Spleen (tissue), 7 donors: Measurements from ENCODE around the gene ATRIP.

ENCODE experiments used
- POLR2A ChIP-seq, 3 donors: fragments of 450-650 bp; IDR thresholded peaks; one replicate each; pipeline ENCODE4 v1.5.1; 2017; ENCODE audit warnings: antibody characterized with exemption in 3 of 3, mild to moderate bottlenecking in 1 of 3
- TF ChIP-seq, protein P1 (sequence below), 11 experiments: fragments of 200-600 bp in 7 of 11; fragments of 450-650 bp in 4 of 11; sonication (generic) in 4 of 11; IDR thresholded peaks in 8 of 11; conservative IDR thresholded peaks in 3 of 11; 1 replicate in 7 of 11; 2 replicates in 4 of 11; pipeline versions ENCODE4 v1.4.0 to v1.8.0; 2016 to 2021; ENCODE audit warnings: antibody characterized with exemption in 11 of 11, inconsistent platforms in 4 of 11, mild to moderate bottlenecking in 1 of 11
- donor health status: DM: no; HTN: no; CAD: no; lungs with moderate emphysema.
- donor health status: DM: no; HTN: no; CAD: no.
- donor health status: DM: no; HTN: no; CAD: no.

- no peak for TF ChIP-seq POLR2A (IDR thresholded peaks at IDR 0.05)
- TF ChIP-seq, protein P1, sequence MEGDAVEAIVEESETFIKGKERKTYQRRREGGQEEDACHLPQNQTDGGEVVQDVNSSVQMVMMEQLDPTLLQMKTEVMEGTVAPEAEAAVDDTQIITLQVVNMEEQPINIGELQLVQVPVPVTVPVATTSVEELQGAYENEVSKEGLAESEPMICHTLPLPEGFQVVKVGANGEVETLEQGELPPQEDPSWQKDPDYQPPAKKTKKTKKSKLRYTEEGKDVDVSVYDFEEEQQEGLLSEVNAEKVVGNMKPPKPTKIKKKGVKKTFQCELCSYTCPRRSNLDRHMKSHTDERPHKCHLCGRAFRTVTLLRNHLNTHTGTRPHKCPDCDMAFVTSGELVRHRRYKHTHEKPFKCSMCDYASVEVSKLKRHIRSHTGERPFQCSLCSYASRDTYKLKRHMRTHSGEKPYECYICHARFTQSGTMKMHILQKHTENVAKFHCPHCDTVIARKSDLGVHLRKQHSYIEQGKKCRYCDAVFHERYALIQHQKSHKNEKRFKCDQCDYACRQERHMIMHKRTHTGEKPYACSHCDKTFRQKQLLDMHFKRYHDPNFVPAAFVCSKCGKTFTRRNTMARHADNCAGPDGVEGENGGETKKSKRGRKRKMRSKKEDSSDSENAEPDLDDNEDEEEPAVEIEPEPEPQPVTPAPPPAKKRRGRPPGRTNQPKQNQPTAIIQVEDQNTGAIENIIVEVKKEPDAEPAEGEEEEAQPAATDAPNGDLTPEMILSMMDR (IDR thresholded peaks at IDR 0.05 in 8 of 11, conservative IDR thresholded peaks at IDR 0.05 in 3 of 11), result peak; percentile 57 to 89 (median 78)
These were observed 60.9 kb downstream of the ATRIP start for GRCh38 chr3:48507256-48508061.
